ENCODE results near the gene HRH1. TPM values are rescaled to one million over a fixed set of nuclear protein-coding genes. Genes with fewer than 3 reads are reported as not detected.

Gene HRH1
- total and polyA plus RNA-seq, 9 donors, result 3.4 to 24.1 (median 6.0) TPM

- Histone ChIP-seq H3K27ac (no peak overlapping the region), H3K27me3 (no peaks in the 10 kb centered on the region), H3K4me3 (no peak overlapping the region), H3K36me3 (no peaks in the 10 kb centered on the region), H3K9me3 (no peaks in the 10 kb centered on the region), H3K4me1 (ENCODE audit: insufficient read depth) (no peaks in the 10 kb centered on the region)
- no peak for TF ChIP-seq EP300 (IDR thresholded peaks at IDR 0.05)
- no peak for TF ChIP-seq CTCF (IDR thresholded peaks at IDR 0.05)
- TF ChIP-seq POLR2A (IDR thresholded peaks at IDR 0.05), result no peak
- 91 to 93% (median 92%) methylated on average over 6 of the region's 6 CpGs for whole genome bisulfite sequencing, 3 donors
- intact Hi-C loops (cut with DNase I), result no loop called here
- DNase-seq, result no peak
These were observed 91.8 kb downstream of the HRH1 start for GRCh38 chr3:11245827-11246662.

- intact Hi-C loops (cut with DNase I), result no loop called here
- no peak for DNase-seq
- H3K27ac ChIP-seq, result no peak overlapping the region
- H3K4me1 ChIP-seq (ENCODE audit: insufficient read depth), result no peaks in the 10 kb centered on the region
- no peaks in the 10 kb centered on the region for H3K27me3 ChIP-seq
- H3K4me3 ChIP-seq, result no peak overlapping the region
- no peaks in the 10 kb centered on the region for H3K36me3 ChIP-seq
- no peak for TF ChIP-seq CTCF (IDR thresholded peaks at IDR 0.05)
- no peak for TF ChIP-seq EP300 (IDR thresholded peaks at IDR 0.05)
- no peak for TF ChIP-seq POLR2A (IDR thresholded peaks at IDR 0.05)
- WGBS, 3 donors, result 83 to 89% (median 87%) methylated on average over 2 of the region's 2 CpGs
- H3K9me3 ChIP-seq, result no peaks in the 10 kb centered on the region
These were observed 92.3 kb downstream of the HRH1 start for GRCh38 chr3:11246663-11246970.

GRCh38 chr3:11247362-11247761 lies 93.1 kb downstream of the HRH1 start:
- TF ChIP-seq POLR2A (IDR thresholded peaks at IDR 0.05) (no peak), EP300 (IDR thresholded peaks at IDR 0.05) (no peak), CTCF (IDR thresholded peaks at IDR 0.05) (no peak)
- WGBS, 3 donors, result 84 to 93% (median 90%) methylated on average over 7 to 8 of the region's 8 CpGs
- Histone ChIP-seq H3K9me3 (no peaks in the 10 kb centered on the region), H3K27me3 (no peaks in the 10 kb centered on the region), H3K27ac (no peak overlapping the region), H3K4me1 (ENCODE audit: insufficient read depth) (no peaks in the 10 kb centered on the region), H3K4me3 (no peak overlapping the region), H3K36me3 (no peaks in the 10 kb centered on the region)
- intact Hi-C loops (cut with DNase I), result no loop called here
- no peak for DNase-seq

GRCh38 chr3:11248596-11248995 lies 94.3 kb downstream of the HRH1 start:
- WGBS, 3 donors, result 92 to 95% (median 94%) methylated on average over 6 of the region's 6 CpGs
- no peak overlapping the region for H3K4me3 ChIP-seq
- intact Hi-C loops (cut with DNase I), result no loop called here

More at GRCh38 chr3:11248596-11248995, 94.3 kb downstream of the HRH1 start:
- no peaks in the 10 kb centered on the region for H3K9me3 ChIP-seq
- no peak for DNase-seq
- TF ChIP-seq POLR2A (IDR thresholded peaks at IDR 0.05), result no peak
- no peak for TF ChIP-seq EP300 (IDR thresholded peaks at IDR 0.05)
- no peak for TF ChIP-seq CTCF (IDR thresholded peaks at IDR 0.05)
- no peaks in the 10 kb centered on the region for H3K4me1 ChIP-seq (ENCODE audit: insufficient read depth)
- H3K27ac ChIP-seq, result no peak overlapping the region
- no peaks in the 10 kb centered on the region for H3K27me3 ChIP-seq
- no peaks in the 10 kb centered on the region for H3K36me3 ChIP-seq

Measured in ovary (tissue), 9 donors.